EL (cell line): ENCODE results near the gene TRIO.
"Not testable (repeated sequence)": the region's sequence is repeated elsewhere in the genome, so short reads cannot be mapped to it uniquely, and the experiment has no call there.

Source experiments
- DNase-seq: peaks from one replicate; pipeline ENCODE4 v3.0.0-alpha.2; 2016

Gene TRIO

DNA sequence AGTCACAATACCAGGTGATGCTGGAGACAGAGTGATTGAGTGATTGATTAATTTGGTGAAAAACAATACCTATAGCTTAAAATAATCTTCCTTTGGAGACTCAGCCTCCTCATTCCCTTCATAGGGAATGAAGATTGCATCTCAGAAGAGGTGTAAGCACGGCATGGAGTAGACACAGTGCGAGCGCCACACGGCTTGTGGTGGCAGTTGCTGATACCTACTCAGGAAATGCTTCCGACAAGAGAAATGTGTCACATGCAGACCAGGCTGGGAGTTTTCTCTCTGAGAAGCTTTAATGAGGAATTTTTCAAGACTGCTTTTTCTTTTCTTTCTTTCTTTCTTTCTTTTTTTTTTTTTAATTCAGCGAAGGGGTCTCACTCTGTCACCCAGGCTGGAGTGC is 226.6 kb downstream of the TRIO start:
- DNase-seq: no peak

DNA sequence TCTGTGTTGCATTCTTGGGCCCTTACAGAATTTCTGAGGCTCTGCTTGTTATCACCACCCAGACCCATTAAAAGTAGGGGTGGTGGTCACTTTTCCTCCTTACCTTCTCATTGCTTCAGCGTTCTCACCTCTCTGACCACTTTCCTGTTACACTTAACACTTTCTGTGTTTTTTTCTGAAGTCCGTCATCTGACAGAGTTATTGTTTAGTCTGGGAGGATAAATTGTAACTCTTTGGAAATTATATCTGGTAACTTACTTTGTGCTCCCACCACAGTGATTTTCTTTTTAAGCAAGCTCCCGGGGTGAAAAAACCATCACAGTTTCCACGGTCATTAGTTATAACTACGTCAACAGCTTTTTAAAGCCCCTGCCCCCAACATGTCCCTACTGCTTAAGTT is 227.2 kb downstream of the TRIO start:
- DNase-seq: no peak

DNA sequence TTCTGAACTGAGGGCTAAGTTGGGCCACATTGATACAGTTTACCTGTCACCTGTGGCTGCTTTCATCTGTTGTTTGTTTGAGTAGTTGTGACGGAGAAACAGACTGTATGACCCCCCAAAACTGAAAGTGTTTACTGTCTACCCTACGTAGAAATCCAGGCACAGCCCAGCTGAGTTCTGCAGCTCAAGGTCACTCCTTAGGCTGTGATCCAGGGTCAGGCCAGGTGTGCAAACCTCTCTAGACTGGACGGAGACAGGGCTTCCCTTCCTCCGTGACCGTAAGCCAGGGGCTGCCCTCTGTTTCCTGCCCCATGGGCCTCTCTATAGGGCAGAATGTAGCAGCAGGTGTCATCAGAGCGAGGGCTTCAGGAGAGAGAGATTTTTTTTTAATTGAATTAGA is 230.5 kb downstream of the TRIO start:
- no peak for DNase-seq

DNA sequence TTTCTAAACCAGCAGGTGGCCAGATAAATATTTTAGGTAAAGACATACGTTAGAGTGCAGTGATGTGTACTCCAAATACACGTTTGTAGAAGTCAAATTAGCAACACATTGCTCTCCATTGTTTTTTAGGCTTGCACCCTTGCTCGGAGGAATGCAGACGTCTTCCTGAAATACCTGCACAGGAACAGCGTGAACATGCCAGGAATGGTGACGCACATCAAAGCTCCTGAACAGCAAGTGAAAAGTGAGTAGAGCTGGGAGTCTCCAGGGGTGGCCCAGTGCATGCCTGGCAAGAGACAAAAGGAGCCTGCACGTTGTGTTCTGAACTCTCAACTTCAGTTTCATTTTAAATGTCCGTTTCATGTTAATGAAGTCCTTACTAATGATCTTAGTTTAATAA is 231.0 kb downstream of the TRIO start:
- no peak for DNase-seq

DNA sequence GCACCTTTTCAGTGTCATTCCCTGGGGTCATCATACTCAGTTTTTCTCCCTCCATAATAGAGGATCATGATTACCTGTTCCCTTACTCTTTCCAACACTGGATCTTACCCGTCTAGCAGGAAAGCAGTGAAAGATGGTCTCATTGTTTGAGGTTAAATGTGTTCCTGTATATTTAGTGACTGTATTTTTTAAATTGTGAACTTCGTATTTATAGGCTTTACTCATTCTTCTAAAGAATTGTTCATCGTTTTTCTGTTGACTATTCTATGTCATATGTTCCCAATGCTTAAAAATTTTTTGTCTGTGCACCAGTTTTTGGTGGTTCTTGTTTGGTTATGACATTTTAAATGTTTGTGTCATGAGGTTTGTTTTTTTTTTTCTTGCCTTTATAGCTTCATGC is 233.6 kb downstream of the TRIO start:
- DNase-seq: no peak

DNA sequence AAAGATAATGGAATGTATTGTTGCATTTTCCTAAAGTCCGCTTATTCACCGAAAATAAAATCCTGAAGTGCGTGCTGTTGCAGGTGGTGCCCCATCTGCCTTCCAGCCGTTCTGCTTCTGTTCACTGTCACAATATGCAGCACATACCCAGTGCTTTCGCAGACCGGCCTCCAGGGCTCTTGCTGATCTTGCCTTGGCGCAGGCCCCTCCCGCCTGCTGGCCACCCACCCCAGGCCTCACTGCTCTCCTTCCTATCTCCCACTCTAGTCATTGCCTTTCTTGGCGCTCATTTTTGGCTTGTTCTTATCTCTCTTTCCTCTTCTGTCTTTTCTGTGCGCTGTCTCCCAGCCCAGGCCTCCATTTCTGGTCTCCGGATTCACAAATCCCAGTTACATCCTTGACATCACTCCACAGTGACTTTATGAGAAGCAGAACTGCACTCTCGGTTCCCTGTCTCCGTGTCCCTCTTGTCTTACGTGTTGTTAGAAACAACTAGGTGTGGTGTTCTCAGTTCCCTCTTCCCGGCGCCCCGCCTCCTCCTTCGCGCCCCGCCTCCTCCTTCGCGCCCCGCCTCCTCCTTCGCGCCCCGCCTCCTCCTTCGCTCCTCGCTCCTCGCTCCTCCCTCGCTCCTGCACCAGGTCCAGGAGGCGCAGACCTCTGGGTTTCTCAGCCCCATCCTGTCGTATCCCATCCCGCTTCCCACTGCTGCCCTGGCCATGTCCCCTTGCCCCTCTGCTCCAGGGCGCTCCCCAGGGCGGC is 236.8 kb downstream of the TRIO start:
- no peak for DNase-seq

DNA sequence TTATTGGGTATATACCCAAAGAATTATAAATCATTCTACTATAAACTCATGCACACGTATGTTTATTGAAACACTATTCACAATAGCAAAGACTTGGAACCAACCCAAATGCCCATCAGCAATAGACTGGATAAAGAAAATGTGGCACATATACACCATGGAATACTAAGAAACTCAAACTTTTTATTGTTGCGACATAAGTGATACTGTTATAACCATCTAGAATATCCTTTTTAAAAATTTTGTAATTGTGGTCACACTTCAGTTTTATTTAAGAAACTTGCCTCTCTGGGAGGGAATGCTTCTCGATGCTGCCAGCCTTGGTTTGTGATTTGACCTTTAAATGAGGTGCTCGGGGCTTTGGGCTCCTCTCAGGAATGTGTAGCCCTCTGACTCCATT is 237.6 kb downstream of the TRIO start:
- DNase-seq: no peak

DNA sequence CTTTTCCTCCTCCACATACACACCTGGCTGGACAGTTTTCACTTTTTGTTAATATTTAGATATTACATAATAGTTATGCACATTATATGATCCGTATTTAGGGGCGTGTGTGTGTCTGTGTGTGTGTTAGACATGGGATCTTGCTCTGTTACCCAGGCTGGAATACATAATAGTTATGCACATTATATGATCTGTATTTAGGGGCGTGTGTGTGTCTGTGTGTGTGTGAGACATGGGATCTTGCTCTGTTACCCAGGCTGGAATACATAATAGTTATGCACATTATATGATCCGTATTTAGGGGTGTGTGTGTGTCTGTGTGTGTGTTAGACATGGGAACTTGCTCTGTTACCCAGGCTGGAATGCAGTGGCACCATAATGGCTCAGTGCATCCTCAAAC is 239.5 kb downstream of the TRIO start:
- no peak for DNase-seq

DNA sequence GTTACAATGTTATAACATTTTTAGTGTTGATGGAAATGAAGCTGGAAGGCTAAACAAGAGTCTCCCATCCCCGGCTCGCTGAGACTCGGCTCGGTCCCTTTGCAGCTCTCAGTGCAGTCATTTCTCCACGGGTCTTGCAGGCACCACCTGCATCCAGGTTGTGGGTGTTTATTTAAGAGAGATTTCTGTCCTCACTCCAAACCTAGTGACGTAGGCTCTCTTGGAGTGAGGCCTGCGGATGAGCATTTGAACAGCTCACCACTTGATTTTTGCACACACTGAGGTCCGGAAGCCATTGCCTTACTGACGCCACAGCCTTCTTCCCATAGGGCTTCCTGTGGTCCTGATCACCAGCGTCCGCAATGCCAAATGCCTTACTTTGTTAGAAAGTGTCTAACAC is 240.8 kb downstream of the TRIO start:
- no peak for DNase-seq

DNA sequence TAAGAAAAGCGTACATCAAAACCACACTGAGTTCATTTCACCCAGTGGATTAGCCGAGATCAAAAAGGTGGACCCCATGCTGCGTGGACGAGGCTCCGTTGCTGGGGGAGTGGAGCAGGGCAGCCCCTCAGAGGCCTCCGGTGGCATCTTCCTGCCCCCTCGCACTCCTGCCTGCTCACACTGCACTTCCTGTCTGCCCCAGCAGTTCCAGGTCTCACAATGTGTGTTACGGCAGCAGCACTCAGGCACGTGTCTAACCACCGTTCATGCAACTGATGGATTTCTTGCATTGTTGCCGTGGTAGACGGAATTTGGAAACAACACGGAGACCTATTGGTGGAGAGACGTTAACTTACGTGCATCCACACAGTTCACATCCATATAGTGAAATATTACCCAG is 241.9 kb downstream of the TRIO start:
- DNase-seq: no peak

DNA sequence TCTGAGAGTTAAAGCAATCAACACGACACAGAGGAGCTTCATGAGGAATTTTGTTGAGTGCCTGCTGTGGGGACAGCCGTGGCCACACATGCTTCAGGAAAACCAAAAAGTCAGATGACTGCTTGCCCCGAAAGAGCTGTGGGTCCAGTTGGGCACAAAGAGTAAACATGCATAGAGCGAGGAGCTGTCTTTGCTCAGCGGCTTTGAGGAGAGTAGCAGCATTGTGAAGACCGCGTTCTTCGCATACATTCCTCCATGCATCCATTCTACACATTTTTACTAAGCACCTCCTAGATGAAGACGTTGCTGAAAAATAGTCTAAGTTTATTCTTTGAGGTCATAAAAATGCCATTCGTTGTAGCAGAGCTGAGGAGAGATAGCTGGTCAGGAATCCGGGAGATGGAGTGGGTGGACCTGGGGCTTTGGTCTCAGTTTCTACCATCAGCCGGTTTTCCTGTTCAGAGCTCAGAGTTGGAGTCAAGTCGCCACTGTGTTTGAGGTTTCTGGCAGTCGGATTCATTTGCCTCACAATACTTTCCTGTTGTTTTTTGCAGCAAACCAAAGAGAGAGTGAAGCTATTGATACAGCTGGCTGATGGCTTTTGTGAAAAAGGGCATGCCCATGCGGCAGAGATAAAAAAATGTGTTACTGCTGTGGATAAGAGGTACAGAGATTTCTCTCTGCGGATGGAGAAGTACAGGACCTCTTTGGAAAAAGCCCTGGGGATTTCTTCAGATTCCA is 243.9 kb downstream of the TRIO start:
- DNase-seq: no peak

DNA sequence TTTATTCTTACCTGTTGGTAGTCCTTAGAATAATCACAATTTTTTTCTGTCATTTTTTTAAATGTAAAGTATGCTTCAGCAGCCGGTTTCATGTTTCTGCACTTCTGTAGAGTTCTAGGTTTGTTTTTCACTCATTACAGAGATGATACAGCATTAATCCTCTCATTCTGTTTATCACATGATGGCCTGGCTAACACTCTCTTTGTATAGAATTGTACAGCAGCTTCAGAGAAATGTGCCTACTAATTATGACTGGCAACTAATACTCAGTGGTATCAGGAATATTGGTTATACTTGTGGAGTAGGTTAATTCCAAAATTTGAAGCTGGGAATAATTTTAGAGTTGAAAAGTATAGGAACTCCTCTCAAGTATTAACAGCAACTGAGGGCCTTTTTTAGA is 245.6 kb downstream of the TRIO start:
- DNase-seq: no peak

DNA sequence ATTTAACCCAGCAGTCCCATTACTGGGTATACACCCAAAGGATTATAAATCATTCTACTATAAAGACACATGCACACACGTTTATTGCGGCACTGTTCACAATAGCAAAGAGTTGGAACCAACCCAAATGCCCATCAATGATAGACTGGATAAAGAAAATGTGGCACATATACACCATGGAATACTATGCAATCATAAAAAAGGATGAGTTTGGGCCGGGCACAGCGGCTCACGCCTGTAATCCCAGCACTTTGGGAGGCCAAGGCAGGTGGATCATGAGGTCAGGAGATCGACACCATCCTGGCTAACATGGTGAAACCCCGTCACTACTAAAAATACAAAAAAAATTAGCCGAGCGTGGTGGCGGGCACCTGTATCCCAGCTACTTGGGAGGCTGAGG is 249.4 kb downstream of the TRIO start:
- DNase-seq: not testable (repeated sequence)

DNA sequence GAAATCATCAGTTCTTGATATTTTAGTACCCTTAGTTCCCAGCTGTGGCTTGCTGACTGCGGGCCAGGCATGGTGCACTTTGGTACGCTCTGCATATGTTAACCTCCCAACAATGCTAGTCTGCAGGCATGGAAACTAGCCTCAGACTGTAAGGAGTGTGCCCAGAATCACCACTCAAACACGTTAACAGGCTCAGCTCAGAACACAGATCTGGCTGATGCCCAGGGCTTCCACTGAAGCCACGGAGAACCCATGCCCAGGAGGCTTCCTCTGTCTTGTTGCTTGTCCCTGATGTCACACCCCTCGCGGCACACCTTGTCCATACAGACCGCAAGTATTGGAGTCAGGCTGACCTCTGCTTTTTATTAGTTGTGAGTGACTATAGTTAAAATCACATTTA is 251.2 kb downstream of the TRIO start:
- no peak for DNase-seq

DNA sequence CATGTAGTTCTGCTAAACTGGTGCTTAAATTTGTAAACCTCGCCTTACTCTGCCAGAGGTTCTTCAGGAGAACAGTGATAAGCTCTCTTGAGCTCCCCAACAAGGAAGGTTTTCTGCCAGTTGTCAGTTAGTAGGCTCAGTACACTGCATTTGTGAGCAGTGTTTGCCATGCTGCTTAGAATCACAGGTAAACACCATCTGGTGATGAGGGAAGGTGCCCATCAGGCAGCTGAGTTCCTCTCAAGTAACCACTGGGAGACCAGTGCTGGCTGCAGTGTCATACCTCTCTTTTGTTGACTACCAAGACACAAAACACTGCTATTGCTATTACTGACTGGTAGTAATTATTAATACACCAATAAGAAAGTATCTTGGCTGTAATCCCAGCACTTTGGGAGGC is 252.3 kb downstream of the TRIO start:
- no peak for DNase-seq

DNA sequence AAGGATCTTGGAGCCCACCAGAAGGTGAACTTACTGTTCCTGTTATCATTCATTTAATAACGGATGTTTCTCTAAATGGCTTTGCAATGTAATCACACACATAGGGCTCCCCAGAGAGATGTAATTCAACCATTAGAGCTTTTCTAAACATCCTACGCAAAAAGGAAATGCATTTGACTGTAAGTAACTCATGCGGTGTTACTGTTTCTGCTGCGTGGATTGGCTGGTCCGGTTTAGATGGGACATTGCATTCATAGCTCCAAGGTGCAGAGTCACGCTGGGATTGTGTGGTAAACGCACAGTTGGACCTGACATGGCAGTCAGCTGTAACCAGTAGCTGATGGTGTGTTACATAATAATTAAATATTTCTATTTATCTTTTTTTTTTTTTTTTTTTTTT is 252.9 kb downstream of the TRIO start:
- no peak for DNase-seq

DNA sequence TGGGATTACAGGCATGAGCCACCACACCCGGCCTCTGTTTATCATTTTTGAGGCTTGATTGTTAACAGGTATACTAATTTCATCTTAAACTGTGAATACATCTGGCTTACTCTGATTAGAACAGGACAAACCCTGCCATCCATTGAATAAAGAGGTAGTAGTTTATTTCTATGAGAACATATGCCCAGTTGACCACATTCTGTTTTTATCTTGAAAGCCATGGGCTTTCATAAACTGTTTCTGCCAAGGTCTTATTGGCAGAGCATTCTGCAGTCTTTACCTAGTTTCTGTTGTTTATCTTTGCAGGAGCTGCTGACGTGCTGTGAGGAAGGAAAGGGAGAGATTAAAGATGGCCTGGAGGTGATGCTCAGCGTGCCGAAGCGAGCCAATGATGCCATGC is 253.6 kb downstream of the TRIO start:
- no peak for DNase-seq

DNA sequence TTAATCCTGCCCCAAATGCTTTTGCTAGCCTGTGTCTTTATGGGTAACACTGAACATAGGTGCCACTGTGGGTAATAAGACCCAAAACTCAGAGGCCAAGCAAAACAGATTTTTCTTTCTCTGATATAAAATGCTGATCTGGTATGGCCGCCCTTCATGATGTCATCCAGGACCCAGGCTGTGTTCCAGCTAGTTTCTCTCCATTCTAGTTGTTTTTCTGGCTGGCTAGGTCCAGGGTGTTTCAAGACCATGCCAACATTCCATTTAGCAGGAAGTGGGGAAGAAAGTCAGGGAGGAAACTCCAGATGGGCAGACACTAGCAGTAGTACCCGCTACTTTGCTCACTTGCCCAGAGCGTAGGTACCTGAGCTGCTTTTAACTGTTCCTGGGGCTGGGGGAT is 254.6 kb downstream of the TRIO start:
- DNase-seq: peak; percentile 89

DNA sequence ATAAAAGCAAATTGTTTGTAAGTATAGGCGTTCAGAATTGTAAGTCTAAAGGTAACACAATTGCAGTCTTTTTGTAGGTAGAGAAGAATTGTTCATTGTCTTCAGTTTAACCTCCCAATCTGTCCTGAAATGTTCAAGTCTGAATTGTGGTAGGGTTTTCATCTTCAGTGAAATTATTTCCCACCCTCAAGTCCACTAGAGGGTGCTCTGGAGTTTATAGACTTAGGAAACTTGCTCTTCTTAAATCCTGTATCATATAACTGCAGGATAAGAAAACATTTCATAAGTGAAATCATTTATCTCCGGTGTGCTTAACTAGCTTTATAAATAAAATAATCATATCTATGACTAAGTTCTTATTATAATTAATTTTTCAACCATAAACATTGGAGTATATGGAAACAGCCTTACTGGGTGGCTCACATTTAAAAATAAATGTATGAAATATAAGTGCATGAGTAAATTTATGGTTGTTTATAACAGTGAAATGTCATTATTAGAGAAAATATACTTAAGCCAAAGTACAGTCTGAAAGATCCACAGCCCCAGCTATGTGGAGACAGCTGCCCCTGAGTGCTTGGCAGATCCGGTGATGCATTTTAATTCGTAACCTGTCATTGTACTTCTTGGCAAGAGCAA is 256.0 kb downstream of the TRIO start:
- peak; percentile 74 for DNase-seq

DNA sequence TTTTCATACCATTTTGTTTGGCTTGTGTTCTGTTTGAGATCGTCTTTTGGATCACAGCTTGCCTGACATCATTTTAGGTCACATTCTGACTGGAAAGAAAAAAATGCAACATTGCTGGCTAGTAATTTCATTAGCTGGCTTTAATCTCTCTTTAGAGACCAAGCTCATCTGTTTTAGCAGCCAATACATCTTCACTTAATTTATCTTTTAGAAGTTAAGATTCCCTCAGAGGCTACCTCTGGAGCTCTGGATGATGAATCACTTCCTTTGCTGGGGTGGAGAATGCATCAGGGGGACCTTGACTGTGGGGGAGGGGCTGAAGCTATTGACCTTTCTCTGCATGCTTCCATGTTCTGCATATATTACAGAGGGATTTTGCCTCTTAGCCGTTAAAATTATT is 256.9 kb downstream of the TRIO start:
- DNase-seq: peak; percentile 88

DNA sequence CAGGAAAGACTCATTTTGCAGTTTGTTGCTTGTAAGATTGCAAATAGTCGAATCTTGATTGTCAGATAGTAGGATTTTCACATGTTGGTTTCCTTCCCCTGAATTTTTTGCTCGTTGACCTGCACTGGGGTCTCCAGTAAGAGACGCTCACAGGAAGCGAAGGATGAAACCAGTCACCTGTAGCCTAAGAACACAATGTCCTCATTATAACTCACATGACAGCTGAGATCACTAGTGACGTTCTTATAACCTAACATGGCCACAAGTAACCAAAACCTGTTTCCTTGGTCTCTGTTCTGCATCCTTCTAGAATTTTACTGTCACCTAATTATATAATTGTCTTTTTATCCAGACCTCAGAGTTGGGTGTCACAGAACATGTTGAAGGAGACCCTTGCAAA is 257.5 kb downstream of the TRIO start:
- no peak for DNase-seq

DNA sequence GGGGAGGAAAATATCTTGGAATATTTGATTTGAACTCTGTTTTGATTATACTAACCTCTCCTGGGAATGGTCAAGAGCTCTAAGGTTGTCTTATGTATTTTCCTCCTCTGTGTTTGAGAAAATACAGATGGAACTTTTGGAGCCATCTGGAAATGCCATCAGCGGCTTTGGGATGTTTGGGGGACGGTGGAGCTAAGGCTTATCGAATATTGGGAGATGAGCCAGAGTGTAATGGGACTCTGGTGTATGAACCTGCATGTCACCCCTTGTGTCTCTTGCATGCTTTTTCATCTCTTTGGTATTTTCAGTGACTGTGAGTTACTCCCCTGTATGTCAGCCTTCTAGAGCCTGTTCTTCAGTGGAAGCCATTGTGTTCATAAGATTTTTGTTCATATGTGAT is 258.5 kb downstream of the TRIO start:
- DNase-seq: no peak

DNA sequence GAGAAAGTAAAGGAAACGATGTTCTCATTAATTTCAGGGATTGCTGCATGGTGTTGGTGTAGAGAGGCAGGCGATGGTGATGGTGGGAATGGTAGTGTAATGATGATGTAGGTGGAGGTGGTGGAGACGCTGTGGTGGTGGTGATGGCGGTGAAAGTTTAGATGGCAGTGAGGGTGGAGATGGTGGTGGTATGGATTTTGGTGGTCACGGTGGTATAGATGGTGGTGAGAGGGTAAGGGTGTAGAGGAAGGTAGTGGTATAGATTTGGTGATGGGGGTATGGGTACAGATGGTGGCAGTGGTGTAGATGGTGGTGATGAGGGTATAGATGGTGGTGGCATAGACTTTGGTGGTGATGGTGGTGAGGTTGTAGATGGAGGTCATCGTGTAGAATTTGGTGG is 259.3 kb downstream of the TRIO start:
- DNase-seq: no peak

DNA sequence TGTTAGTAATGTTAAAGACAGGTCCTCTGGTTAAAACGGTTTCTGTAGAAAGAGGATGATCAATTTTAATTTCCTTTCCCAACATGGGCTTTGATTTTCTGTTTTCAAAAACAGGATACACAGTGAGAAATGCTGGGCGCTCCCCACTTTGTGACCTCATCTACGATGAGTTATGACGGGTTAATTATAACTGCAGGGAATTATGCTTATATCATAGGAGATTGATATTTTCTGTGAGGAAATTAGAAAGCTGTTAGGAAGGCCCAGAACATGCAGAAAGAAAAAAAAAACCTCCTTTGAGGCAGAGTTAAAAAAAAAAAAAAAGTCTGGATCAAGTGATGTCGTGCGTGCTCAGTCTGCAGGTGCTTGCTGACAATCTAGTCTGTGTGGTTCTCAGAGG is 261.6 kb downstream of the TRIO start:
- DNase-seq: no peak
